ENCODE data around the gene ERCC4.

DNA sequence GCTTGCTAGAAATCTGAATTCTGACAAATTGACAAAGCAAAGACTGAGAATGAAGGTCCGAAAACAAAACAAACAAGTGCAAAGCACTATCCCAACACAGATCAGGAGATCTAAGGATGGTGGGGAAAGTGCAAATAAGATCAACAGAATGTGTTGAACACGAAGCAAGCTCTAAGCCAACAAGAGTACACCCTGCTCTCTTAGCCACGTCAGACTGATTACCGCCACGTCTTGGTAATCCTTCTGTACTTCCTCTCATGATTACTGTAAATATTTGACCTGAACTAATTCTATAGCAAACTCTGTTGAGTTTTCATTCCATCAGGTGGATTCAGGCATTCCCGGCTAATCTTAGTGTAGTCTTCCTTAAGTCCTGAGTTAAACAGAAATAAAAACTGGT, 34.3 kb upstream of the ERCC4 start:
- TF ChIP-seq, protein P1, sequence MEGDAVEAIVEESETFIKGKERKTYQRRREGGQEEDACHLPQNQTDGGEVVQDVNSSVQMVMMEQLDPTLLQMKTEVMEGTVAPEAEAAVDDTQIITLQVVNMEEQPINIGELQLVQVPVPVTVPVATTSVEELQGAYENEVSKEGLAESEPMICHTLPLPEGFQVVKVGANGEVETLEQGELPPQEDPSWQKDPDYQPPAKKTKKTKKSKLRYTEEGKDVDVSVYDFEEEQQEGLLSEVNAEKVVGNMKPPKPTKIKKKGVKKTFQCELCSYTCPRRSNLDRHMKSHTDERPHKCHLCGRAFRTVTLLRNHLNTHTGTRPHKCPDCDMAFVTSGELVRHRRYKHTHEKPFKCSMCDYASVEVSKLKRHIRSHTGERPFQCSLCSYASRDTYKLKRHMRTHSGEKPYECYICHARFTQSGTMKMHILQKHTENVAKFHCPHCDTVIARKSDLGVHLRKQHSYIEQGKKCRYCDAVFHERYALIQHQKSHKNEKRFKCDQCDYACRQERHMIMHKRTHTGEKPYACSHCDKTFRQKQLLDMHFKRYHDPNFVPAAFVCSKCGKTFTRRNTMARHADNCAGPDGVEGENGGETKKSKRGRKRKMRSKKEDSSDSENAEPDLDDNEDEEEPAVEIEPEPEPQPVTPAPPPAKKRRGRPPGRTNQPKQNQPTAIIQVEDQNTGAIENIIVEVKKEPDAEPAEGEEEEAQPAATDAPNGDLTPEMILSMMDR (IDR thresholded peaks at IDR 0.05) = no peak
- no peak for TF ChIP-seq POLR2A (IDR thresholded peaks at IDR 0.05)
